CD4-positive, alpha-beta memory T cell (primary cell): Measurements from ENCODE around the gene CREBBP. TPM values are rescaled to one million over a fixed set of nuclear protein-coding genes. Genes with fewer than 3 reads are reported as not detected.

ENCODE experiments used
- CTCF ChIA-PET: fragments of 350-600 bp; sonication (Branson Sonifier 250); formaldehyde crosslinking; loops from one replicate; lab custom pipeline; 2021; ENCODE audit warnings: inconsistent platforms; ENCODE audit not compliant: partially characterized antibody; lab: Charles Lee
- POLR2A ChIA-PET: fragments of 350-600 bp; sonication (Branson Sonifier 250); formaldehyde crosslinking; loops from one replicate; lab custom pipeline; 2021; ENCODE audit not compliant: partially characterized antibody; lab: Charles Lee
- DNase-seq, 5 donors: peaks; one replicate each; pipeline versions ENCODE4 v3.0.0 to v3.0.0-alpha.2; 2020 to 2022; ENCODE audit warnings: mixed read lengths in 1 of 5
- H3K27ac ChIP-seq: one replicate; pipeline ENCODE4 v1.7.0; 2013; ENCODE audit warnings: low read depth, low read length
- H3K27me3 ChIP-seq: 2 replicates; pipeline ENCODE4 v1.7.0; 2013; ENCODE audit warnings: mild to moderate bottlenecking, low read length, moderate library complexity; ENCODE audit not compliant: insufficient read depth
- H3K36me3 ChIP-seq: 2 replicates; pipeline ENCODE4 v1.7.0; 2013; ENCODE audit warnings: mild to moderate bottlenecking, low read length, moderate library complexity; ENCODE audit not compliant: insufficient read depth
- H3K4me1 ChIP-seq: 2 replicates; pipeline ENCODE4 v1.7.0; 2013; ENCODE audit warnings: mild to moderate bottlenecking, low read length, moderate library complexity; ENCODE audit not compliant: insufficient read depth
- H3K4me3 ChIP-seq, 2 donors: one replicate each; pipeline ENCODE4 v1.7.0; 2013; ENCODE audit warnings: low read length in 2 of 2, mild to moderate bottlenecking in 1 of 2
- H3K9me3 ChIP-seq, 2 donors: one replicate each; pipeline ENCODE4 v1.7.0; 2013; ENCODE audit warnings: low read length in 2 of 2, control low read depth in 1 of 2; ENCODE audit not compliant: control insufficient read depth in 1 of 2
- H3K27ac Mint-ChIP-seq, 7 donors: one replicate each; pipeline ENCODE4 v1.8.0; 2020 to 2021; ENCODE audit warnings: mixed read lengths in 7 of 7, mild to moderate bottlenecking in 6 of 7, inconsistent platforms in 3 of 7, moderate library complexity in 3 of 7
- H3K27me3 Mint-ChIP-seq, 2 donors: one replicate each; pipeline ENCODE4 v1.8.0; 2020 to 2021; ENCODE audit warnings: mixed read lengths in 2 of 2
- H3K36me3 Mint-ChIP-seq, 2 donors: one replicate each; pipeline ENCODE4 v1.8.0; 2020 to 2021; ENCODE audit warnings: mixed read lengths in 2 of 2, inconsistent platforms in 1 of 2, mild to moderate bottlenecking in 1 of 2
- H3K4me1 Mint-ChIP-seq, 4 donors: one replicate each; pipeline ENCODE4 v1.8.0; 2020 to 2021; ENCODE audit warnings: mixed read lengths in 4 of 4, mild to moderate bottlenecking in 1 of 4
- H3K4me3 Mint-ChIP-seq, 8 donors: one replicate each; pipeline ENCODE4 v1.8.0; 2020 to 2021; ENCODE audit warnings: mixed read lengths in 8 of 8, mild to moderate bottlenecking in 7 of 8, moderate library complexity in 6 of 8, inconsistent platforms in 3 of 8
- H3K9me3 Mint-ChIP-seq, 8 donors: one replicate each; pipeline ENCODE4 v1.8.0; 2020 to 2021; ENCODE audit warnings: mixed read lengths in 8 of 8, mild to moderate bottlenecking in 5 of 8, inconsistent platforms in 3 of 8, moderate library complexity in 1 of 8
- intact Hi-C: fragments of 100-400 bp; cut with micrococcal nuclease; formaldehyde crosslinking; loops from one replicate; pipeline ENCODE4 v1.15.1; 2023
- polyA plus RNA-seq, 2 donors: library from polyadenylated mRNA; unstranded; fragments of 300-500 nt; fragmentation: Illumina TruSeq; gene quantifications; one replicate each; pipeline ENCODE4 v1.2.3, GENCODE V29; 2021
- total RNA-seq, 2 experiments: library from RNA; stranded (reverse); gene quantifications; one replicate each; pipeline ENCODE4 v1.2.3, GENCODE V29; 2021

Gene CREBBP
- total and polyA plus RNA-seq, 4 experiments from 2014 or later: 0.60 to 133 (median 68.3) TPM

DNA sequence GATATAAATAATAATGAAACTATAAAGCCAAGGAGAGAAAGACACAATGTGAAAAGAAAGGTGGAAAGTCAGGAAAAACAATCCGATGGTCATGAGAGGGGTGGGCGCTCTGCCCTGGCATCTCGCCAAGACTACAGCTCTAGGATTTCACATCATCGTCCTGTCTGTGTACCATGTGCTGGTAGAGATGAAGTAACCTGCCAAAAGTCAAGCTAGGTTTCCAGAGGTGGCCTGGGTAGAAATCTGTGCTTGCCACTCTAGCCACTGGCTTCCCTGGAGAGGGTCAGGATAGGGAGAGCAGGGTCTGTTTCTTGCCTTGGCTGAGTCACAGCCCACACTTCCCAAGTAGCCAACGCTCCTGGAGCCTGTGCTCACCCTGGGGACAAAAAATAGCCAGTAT, 132.2 kb downstream of the CREBBP start:
- Histone ChIP-seq H3K27me3 (no peaks in the 10 kb centered on the region), H3K27ac (no peak overlapping the region), H3K4me3 (no peak overlapping the region), H3K9me3 (no peaks in the 10 kb centered on the region), H3K36me3 (peaks cover 48% of the 10 kb centered on the region), H3K4me1 (peaks cover 5% of the 10 kb centered on the region)
- ChIA-PET CTCF (no interaction called here), POLR2A (interaction anchor here (0.9 kb wide), 1 partner anchor 288 kb away, joined by 3 read pairs; no protein-coding TSS in a partner anchor)
- no peak overlapping the region for H3K4me3 Mint-ChIP-seq
- H3K9me3 Mint-ChIP-seq: no peaks in the 10 kb centered on the region
- H3K27ac Mint-ChIP-seq: peak overlapping the region in 2 of 7 donors; percentile 24 to 70
- intact Hi-C loops: no loop called here
- no peaks in the 10 kb centered on the region for H3K27me3 Mint-ChIP-seq
- H3K4me1 Mint-ChIP-seq: peaks cover 7 to 22% (median 14%) of the 10 kb centered on the region in 4 donors
- peaks cover 50 to 73% of the 10 kb centered on the region in 2 donors for H3K36me3 Mint-ChIP-seq
- no peak for DNase-seq

DNA sequence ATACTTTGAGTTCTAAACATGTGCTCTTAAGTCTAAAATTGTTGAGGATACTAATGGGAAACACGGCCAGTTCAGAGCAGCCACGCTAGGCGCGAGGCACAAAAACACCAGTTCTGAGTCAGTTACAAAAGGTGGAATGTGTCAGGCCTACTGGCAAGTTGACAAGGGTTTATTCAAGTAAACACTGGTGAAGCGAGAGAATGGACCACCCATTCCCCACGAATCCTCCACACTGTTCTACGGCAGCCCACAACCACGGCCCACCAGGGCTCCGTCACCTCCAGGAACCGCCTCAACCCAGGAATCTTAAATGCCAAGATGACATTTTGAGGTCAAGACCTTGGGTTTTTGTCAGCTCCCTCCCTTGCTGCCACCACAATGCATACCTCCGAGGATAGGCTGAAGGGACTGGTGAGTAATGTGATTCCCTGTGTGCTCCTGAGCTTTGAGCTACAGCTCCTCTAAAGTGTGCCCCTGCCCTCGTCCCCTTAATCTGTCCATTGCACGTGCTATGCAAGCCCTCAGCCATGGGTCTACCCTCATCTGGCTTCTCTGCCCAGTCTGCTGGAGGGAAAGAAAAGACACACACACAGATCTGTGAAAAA, 134.7 kb downstream of the CREBBP start:
- Histone ChIP-seq H3K27ac (no peak overlapping the region), H3K27me3 (no peaks in the 10 kb centered on the region), H3K4me1 (peaks cover 5% of the 10 kb centered on the region), H3K4me3 (no peak overlapping the region), H3K36me3 (peaks cover 60% of the 10 kb centered on the region), H3K9me3 (no peaks in the 10 kb centered on the region)
- Mint-ChIP-seq H3K9me3 (no peaks in the 10 kb centered on the region), H3K36me3 (peaks cover 50 to 77% of the 10 kb centered on the region in 2 donors), H3K4me1 (peaks cover 6 to 11% (median 11%) of the 10 kb centered on the region in 4 donors), H3K4me3 (no peak overlapping the region), H3K27me3 (no peaks in the 10 kb centered on the region), H3K27ac (peak overlapping the region in 2 of 7 donors; percentile 42 to 62)
- POLR2A ChIA-PET: no interaction called here
- CTCF ChIA-PET: no interaction called here
- intact Hi-C loops: no loop called here
- no peak for DNase-seq

DNA sequence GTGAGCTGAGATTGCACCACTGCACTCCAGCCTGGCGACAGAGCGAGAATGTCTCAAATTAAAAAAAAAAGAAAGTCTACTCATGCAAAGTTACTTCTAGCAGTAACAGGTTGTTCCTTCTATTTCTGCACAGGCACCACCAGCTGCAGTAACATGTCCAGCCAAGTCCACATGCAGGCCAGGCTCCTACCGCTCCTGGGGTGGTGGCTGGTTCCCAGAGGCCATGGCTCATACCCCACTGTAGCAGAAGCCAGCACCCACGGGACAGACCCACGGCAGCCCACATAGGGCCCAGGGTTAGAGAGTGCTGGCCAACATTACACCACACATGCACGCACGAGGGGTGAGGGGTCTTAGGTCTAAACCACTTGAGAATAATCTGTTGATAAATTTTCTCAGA, 136.5 kb downstream of the CREBBP start:
- H3K36me3 Mint-ChIP-seq: peaks cover 54 to 79% of the 10 kb centered on the region in 2 donors
- peak overlapping the region in 1 of 7 donors; percentile 35 for H3K27ac Mint-ChIP-seq
- H3K4me1 Mint-ChIP-seq: no peaks in the 10 kb centered on the region
- intact Hi-C loops: no loop called here
- CTCF ChIA-PET: no interaction called here
- Histone ChIP-seq H3K36me3 (peaks cover 77% of the 10 kb centered on the region), H3K27me3 (no peaks in the 10 kb centered on the region), H3K4me1 (no peaks in the 10 kb centered on the region), H3K27ac (no peak overlapping the region), H3K4me3 (no peak overlapping the region), H3K9me3 (no peaks in the 10 kb centered on the region)
- no peaks in the 10 kb centered on the region for H3K9me3 Mint-ChIP-seq
- no peaks in the 10 kb centered on the region for H3K27me3 Mint-ChIP-seq
- no peak for DNase-seq
- no peak overlapping the region for H3K4me3 Mint-ChIP-seq
- POLR2A ChIA-PET: no interaction called here

DNA sequence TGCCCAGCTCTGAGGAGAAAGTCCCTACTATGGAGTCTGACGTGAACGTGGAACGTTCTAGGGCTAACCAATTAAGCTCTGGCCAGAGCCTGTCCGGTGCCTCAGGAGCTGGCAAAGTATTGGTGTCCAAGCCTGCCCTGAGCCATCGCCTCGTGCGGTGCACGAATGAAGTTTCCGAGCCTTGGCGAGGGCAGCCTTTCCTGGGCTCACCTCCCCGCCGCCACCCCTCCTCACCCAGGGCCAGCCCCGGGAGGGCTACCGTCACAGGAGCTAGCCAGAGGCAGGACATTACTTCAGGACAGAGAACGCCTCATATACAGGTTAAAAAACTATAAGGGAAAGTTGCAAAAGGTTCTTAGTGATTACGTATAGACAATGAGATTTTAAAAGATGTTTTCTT, 139.6 kb downstream of the CREBBP start:
- DNase-seq: no peak
- no peaks in the 10 kb centered on the region for H3K9me3 Mint-ChIP-seq
- no peak overlapping the region for H3K27ac Mint-ChIP-seq
- Histone ChIP-seq H3K4me3 (no peak overlapping the region), H3K27me3 (no peaks in the 10 kb centered on the region), H3K27ac (no peak overlapping the region), H3K4me1 (no peaks in the 10 kb centered on the region), H3K9me3 (no peaks in the 10 kb centered on the region), H3K36me3 (peaks cover 83% of the 10 kb centered on the region)
- H3K4me1 Mint-ChIP-seq: no peaks in the 10 kb centered on the region
- intact Hi-C loops: no loop called here
- peaks cover 63 to 88% of the 10 kb centered on the region in 2 donors for H3K36me3 Mint-ChIP-seq
- H3K27me3 Mint-ChIP-seq: no peaks in the 10 kb centered on the region
- ChIA-PET CTCF (no interaction called here), POLR2A (no interaction called here)
- no peak overlapping the region for H3K4me3 Mint-ChIP-seq

DNA sequence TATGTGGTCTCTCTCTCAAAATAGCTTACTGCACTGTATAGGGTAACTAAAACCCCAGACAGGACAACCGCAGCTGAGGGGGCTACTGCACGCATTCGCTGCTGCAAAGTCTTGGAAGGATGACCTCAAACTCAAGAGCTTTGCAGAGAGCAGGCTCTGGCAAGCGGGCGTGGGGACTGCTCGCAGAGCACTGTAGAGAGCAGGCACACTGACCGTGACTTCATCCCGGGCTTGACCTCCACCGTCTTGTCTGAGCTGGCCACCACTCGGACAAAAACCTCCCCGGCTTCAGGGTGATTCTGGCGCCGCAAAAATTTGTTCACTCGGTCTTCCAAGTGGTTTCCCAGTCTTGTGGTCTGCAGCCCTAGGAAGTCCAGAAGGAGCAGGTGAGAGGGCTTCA, 140.3 kb downstream of the CREBBP start:
- H3K9me3 Mint-ChIP-seq: no peaks in the 10 kb centered on the region
- no peak overlapping the region for H3K27ac ChIP-seq
- no peaks in the 10 kb centered on the region for H3K4me1 Mint-ChIP-seq
- no peaks in the 10 kb centered on the region for H3K27me3 ChIP-seq
- intact Hi-C loops: no loop called here
- H3K36me3 ChIP-seq: peaks cover 83% of the 10 kb centered on the region
- H3K27ac Mint-ChIP-seq: no peak overlapping the region
- H3K9me3 ChIP-seq: no peaks in the 10 kb centered on the region
- H3K36me3 Mint-ChIP-seq: peaks cover 63 to 87% of the 10 kb centered on the region in 2 donors
- ChIA-PET CTCF (no interaction called here), POLR2A (no interaction called here)
- no peak for DNase-seq
- no peaks in the 10 kb centered on the region for H3K4me1 ChIP-seq
- H3K4me3 Mint-ChIP-seq: no peak overlapping the region
- no peaks in the 10 kb centered on the region for H3K27me3 Mint-ChIP-seq
- no peak overlapping the region for H3K4me3 ChIP-seq

DNA sequence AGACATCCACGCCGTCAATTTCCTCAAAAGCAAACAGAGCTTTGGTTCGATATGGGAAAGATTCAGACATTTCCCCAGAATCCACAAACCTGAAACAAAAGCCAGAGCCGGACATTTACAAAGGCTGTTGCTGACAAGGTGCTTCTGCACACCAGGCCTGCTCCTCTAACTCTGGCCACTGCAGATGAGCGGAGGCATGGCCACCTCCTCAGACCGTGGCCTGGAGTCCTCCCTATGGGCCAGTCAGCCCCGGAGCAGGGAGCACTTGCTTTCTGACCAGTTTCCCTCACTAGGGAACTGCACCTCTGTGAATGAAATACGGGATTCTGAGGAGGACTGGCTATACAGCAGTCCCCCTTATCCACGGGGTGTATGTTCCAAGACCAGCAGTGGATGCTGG, 140.9 kb downstream of the CREBBP start:
- Mint-ChIP-seq H3K4me1 (no peaks in the 10 kb centered on the region), H3K9me3 (peaks cover 0 to 3% (median 0%) of the 10 kb centered on the region in 8 donors), H3K27ac (peak overlapping the region in 1 of 7 donors; percentile 29), H3K36me3 (peaks cover 63 to 87% of the 10 kb centered on the region in 2 donors), H3K4me3 (no peak overlapping the region), H3K27me3 (no peaks in the 10 kb centered on the region)
- no peaks in the 10 kb centered on the region for H3K27me3 ChIP-seq
- H3K4me1 ChIP-seq: no peaks in the 10 kb centered on the region
- intact Hi-C loops: no loop called here
- POLR2A ChIA-PET: no interaction called here
- no peaks in the 10 kb centered on the region for H3K9me3 ChIP-seq
- H3K36me3 ChIP-seq: peaks cover 84% of the 10 kb centered on the region
- DNase-seq: no peak
- H3K27ac ChIP-seq: no peak overlapping the region
- H3K4me3 ChIP-seq: no peak overlapping the region
- CTCF ChIA-PET: no interaction called here

DNA sequence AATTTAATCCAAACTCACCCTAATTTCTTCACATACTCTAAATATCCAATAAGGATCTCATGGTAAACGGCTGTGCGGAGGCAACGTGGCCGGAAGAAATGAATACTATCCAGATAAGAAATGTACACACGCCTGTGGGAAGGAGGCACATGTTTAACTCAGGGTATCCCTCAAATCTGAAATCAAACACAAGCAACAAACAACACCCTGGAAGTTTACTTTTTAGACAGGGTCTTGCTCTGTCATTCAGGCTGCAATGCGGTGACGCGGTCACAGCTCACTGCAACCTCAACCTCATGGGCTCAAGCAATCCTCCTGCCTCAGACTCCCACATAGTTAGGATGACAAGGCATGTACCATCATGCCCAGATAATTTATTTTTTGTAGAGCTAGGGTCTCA, 142.0 kb downstream of the CREBBP start:
- H3K9me3 ChIP-seq: no peaks in the 10 kb centered on the region
- Mint-ChIP-seq H3K27me3 (no peaks in the 10 kb centered on the region), H3K27ac (peak overlapping the region in 1 of 7 donors; percentile 23), H3K4me1 (no peaks in the 10 kb centered on the region), H3K4me3 (no peak overlapping the region), H3K36me3 (peaks cover 65 to 87% of the 10 kb centered on the region in 2 donors), H3K9me3 (peaks cover 0 to 3% (median 0%) of the 10 kb centered on the region in 8 donors)
- ChIA-PET CTCF (no interaction called here), POLR2A (no interaction called here)
- no peak overlapping the region for H3K27ac ChIP-seq
- no peaks in the 10 kb centered on the region for H3K27me3 ChIP-seq
- no peaks in the 10 kb centered on the region for H3K4me1 ChIP-seq
- no peak for DNase-seq
- intact Hi-C loops: no loop called here
- H3K4me3 ChIP-seq: no peak overlapping the region
- peaks cover 83% of the 10 kb centered on the region for H3K36me3 ChIP-seq
